Nephron progenitor cell (in vitro differentiated cells): ENCODE results near the gene AGFG1.

ENCODE experiments used
- DNase-seq: peaks from one replicate; pipeline ENCODE4 v3.0.0; 2021
- H3K27ac Mint-ChIP-seq: 2 replicates; pipeline ENCODE4 v1.8.0; 2021; ENCODE audit warnings: mild to moderate bottlenecking, moderate library complexity, mixed read lengths
- H3K27me3 Mint-ChIP-seq: 2 replicates; pipeline ENCODE4 v1.8.0; 2021; ENCODE audit warnings: mild to moderate bottlenecking, low read depth, mixed read lengths; ENCODE audit not compliant: poor library complexity
- H3K36me3 Mint-ChIP-seq: 2 replicates; pipeline ENCODE4 v1.8.0; 2021; ENCODE audit warnings: low read depth, mixed read lengths
- H3K4me1 Mint-ChIP-seq: 2 replicates; pipeline ENCODE4 v1.8.0; 2021; ENCODE audit warnings: mixed read lengths
- H3K4me3 Mint-ChIP-seq: 2 replicates; pipeline ENCODE4 v1.8.0; 2021; ENCODE audit warnings: mild to moderate bottlenecking, moderate library complexity, mixed read lengths
- H3K9me3 Mint-ChIP-seq: 2 replicates; pipeline ENCODE4 v1.8.0; 2021; ENCODE audit warnings: mild to moderate bottlenecking, moderate library complexity, mixed read lengths
- CTCF ChIP-seq: fragments of 200-600 bp; sonication (generic); IDR thresholded peaks from 2 replicates; pipeline ENCODE4 v1.5.0; 2021; ENCODE audit warnings: antibody characterized with exemption

The AGFG1 gene

GRCh38 chr2:227578642-227579041 is 106.7 kb downstream of the AGFG1 start:
- Mint-ChIP-seq H3K27me3 (peaks cover 3% of the 10 kb centered on the region), H3K4me3 (no peak overlapping the region), H3K4me1 (no peaks in the 10 kb centered on the region), H3K9me3 (peaks cover 16% of the 10 kb centered on the region), H3K27ac (no peak overlapping the region), H3K36me3 (no peaks in the 10 kb centered on the region)
- no peak for TF ChIP-seq CTCF
- no peak for DNase-seq

- DNase-seq = no peak
- Mint-ChIP-seq H3K4me3 (no peak overlapping the region), H3K9me3 (peaks cover 16% of the 10 kb centered on the region), H3K27me3 (peaks cover 1% of the 10 kb centered on the region), H3K4me1 (no peaks in the 10 kb centered on the region), H3K27ac (no peak overlapping the region), H3K36me3 (no peaks in the 10 kb centered on the region)
- no peak for TF ChIP-seq CTCF
Measured at GRCh38 chr2:227579791-227580190, 107.8 kb downstream of the AGFG1 start.

GRCh38 chr2:227582369-227582768 is 110.4 kb downstream of the AGFG1 start:
- Mint-ChIP-seq H3K27me3 (no peaks in the 10 kb centered on the region), H3K36me3 (no peaks in the 10 kb centered on the region), H3K4me1 (no peaks in the 10 kb centered on the region), H3K27ac (no peak overlapping the region), H3K4me3 (no peak overlapping the region), H3K9me3 (peaks cover 16% of the 10 kb centered on the region)
- DNase-seq = no peak
- no peak for TF ChIP-seq CTCF

GRCh38 chr2:227592694-227593387 is 120.9 kb downstream of the AGFG1 start:
- TF ChIP-seq CTCF = no peak
- H3K9me3 Mint-ChIP-seq = peaks cover 14% of the 10 kb centered on the region

GRCh38 chr2:227595797-227596196 is 123.8 kb downstream of the AGFG1 start:
- H3K27ac Mint-ChIP-seq = no peak overlapping the region
- peaks cover 6% of the 10 kb centered on the region for H3K4me1 Mint-ChIP-seq
- no peak for DNase-seq
- peaks cover 3% of the 10 kb centered on the region for H3K9me3 Mint-ChIP-seq
- no peaks in the 10 kb centered on the region for H3K27me3 Mint-ChIP-seq
- TF ChIP-seq CTCF = no peak
- no peaks in the 10 kb centered on the region for H3K36me3 Mint-ChIP-seq
- no peak overlapping the region for H3K4me3 Mint-ChIP-seq

More at GRCh38 chr2:227592694-227593387, 120.9 kb downstream of the AGFG1 start:
- Mint-ChIP-seq H3K27ac (no peak overlapping the region), H3K4me1 (peaks cover 1% of the 10 kb centered on the region), H3K36me3 (no peaks in the 10 kb centered on the region), H3K4me3 (no peak overlapping the region), H3K27me3 (peaks cover 3% of the 10 kb centered on the region)
- DNase-seq = no peak

GRCh38 chr2:227597036-227597435 is 125.1 kb downstream of the AGFG1 start:
- TF ChIP-seq CTCF = no peak
- DNase-seq = no peak
- no peak overlapping the region for H3K27ac Mint-ChIP-seq

More at GRCh38 chr2:227597036-227597435, 125.1 kb downstream of the AGFG1 start:
- H3K9me3 Mint-ChIP-seq = no peaks in the 10 kb centered on the region
- H3K27me3 Mint-ChIP-seq = no peaks in the 10 kb centered on the region
- H3K4me1 Mint-ChIP-seq = peaks cover 6% of the 10 kb centered on the region
- no peak overlapping the region for H3K4me3 Mint-ChIP-seq
- H3K36me3 Mint-ChIP-seq = no peaks in the 10 kb centered on the region
